ENCODE measurements around the gene MRPS5.

Gene MRPS5

DNA sequence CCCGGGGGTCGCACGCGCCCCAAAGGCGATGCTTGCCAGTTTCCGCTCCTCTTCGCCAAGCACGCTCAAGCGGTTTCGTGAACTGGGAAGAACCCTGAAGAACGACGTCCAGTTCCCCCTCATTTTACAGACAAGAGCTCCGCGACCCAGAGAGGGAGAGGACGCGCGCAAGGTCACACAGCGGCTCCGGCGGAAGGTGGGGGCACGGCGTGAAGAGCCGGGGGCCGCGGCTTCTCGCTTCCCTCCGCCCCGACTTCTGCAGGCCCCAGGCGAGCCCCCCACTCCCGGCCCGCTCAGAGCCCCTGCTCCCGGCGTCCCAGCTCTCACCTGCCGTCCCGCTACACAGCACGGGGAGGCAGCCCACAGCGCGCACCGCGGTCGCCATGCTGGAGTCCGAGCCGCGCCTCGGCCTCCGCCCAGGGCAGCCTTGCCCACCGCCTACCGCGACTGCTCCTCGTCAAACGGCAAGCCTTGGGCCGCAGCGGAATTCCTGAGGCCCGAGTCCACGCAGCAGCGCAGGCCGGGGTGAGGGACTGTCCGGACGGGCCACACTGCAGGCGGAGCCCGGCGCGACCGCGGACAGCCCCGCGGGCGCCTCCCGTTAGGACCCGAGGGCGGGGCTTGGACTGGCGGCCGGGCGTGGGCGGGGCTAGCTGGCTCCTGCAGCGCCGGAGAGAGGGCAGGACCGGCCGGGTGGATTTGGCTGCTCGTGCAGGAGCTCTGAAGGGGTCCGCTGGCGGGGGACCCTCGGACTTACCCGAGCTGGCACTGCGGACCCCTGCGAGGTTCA is at the start of gene MRPS5:
Gene MRPS5, minus strand, starts transcription at position 402 of the 790 bp plus-strand sequence. Its CDS starts 17 bp downstream, at position 385.
- peak; percentile 67 for DNase-seq (ENCODE audit: low read depth)
- H3K4me3 ChIP-seq (replicated peaks; ENCODE audit: low read depth, low read length) = peak within 1 kb of the TSS; percentile 99
- TF ChIP-seq, protein P1, sequence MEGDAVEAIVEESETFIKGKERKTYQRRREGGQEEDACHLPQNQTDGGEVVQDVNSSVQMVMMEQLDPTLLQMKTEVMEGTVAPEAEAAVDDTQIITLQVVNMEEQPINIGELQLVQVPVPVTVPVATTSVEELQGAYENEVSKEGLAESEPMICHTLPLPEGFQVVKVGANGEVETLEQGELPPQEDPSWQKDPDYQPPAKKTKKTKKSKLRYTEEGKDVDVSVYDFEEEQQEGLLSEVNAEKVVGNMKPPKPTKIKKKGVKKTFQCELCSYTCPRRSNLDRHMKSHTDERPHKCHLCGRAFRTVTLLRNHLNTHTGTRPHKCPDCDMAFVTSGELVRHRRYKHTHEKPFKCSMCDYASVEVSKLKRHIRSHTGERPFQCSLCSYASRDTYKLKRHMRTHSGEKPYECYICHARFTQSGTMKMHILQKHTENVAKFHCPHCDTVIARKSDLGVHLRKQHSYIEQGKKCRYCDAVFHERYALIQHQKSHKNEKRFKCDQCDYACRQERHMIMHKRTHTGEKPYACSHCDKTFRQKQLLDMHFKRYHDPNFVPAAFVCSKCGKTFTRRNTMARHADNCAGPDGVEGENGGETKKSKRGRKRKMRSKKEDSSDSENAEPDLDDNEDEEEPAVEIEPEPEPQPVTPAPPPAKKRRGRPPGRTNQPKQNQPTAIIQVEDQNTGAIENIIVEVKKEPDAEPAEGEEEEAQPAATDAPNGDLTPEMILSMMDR (IDR thresholded peaks at IDR 0.05; ENCODE audit: low read length, missing control alignments) = no peak

- no peak for DNase-seq (ENCODE audit: low read depth)
- H3K4me3 ChIP-seq (replicated peaks; ENCODE audit: low read depth, low read length) = peak overlapping the region; percentile 87
- TF ChIP-seq, protein P1 (IDR thresholded peaks at IDR 0.05; ENCODE audit: low read length, missing control alignments) = no peak
Measured at GRCh38 chr2:95166065-95166763, 44.6 kb upstream of the MRPS5 start.

DNA sequence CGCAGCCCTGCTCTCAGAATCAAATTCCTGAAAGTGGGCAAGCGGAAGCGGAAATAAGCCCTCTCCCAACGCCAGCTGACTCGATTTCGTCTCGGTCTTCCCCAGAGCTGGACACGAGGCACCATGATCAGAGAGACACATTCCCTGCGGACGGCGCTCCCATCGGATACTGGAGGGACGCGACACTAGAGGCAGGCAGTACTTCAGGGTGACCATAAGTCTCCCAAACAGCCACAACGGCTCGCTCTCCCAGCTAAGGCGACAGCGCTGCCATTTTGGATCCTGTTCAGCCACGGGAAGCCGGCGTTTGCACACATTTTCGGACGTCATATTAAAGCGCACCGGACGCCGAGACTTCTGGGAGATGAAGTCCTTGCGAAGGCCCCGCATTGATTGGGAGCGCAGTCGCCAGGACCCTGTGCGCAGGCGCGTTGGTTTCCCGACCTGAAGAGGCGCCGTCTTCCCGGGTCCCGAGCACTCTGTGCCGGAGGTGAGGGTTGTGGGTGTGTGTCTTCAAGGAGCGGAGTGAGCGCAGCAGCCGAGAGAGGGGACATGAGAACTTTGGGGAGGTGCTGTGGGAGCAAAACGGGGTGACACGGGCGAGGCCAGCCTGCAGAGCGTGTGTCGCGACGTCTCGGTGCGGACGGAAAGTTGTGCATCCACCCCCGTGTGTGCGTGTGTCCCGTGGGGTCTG is 43.9 kb upstream of the MRPS5 start, which contains the start of gene ZNF2:
Gene ZNF2, plus strand, starts transcription at position 439 of the 694 bp plus-strand sequence. CDS start 10,418 bp downstream, outside the sequence.
- H3K4me3 ChIP-seq (replicated peaks; ENCODE audit: low read depth, low read length) = peak within 1 kb of the TSS; percentile 87
- peak; percentile 99 for DNase-seq (ENCODE audit: low read depth)
- TF ChIP-seq, protein P1 (IDR thresholded peaks at IDR 0.05; ENCODE audit: low read length, missing control alignments) = peak; percentile 1

DNA sequence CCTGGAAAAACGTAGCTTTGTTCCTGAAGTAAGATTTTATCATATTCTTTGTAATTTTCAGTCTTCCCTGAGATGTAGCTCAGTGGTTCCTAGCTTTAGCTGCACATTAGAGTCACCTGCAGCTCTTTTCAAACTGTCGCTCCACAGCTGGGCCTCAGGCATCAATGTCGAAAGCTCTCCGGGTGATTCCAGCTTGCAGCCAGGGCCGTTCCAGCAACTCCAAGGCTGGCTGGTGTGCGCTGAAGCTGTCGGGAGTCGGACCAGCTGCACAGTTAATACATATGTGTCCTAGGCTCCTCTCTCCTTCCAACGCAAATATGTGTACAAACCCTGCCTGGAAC is 43.4 kb upstream of the MRPS5 start:
- H3K4me3 ChIP-seq (replicated peaks; ENCODE audit: low read depth, low read length) = peak overlapping the region; percentile 87
- TF ChIP-seq, protein P1 (IDR thresholded peaks at IDR 0.05; ENCODE audit: low read length, missing control alignments) = no peak

DNA sequence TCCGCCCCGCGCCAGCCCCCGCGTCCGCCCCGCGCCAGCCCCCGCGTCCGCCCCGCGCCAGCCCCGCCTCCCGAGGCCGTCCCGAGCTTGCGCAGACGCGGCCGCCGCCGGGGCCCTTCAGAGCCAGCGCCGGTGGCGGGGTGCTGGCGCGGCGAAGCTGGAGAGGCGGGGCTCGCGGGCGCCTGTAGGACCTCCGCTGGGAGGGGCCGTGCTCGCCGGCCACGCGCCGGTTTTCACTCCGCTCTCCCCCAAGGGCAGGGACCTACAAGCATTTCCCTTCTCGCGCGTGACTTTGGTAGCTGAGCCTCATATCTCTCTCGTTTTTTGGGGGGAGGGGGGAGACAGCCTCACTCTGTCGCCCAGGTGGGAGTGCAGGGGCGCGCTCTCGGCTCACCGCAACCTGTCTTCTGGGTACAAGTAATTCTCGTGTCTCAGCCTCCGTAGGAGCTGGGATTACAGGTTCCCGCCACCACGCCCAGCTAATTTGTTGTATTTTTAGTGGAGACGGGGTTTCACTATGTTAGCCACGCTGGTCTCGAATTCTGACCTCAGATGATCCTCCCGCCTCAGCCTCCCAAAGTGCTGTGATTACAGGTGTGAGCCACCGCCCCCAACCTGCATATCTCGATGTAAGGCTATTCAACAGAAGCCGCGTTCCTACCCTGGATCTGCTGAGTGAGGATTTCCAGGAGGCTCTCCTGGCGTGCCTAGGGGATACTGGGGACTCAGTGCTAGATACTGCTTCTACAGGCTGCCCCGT is 38.3 kb upstream of the MRPS5 start, which contains the start of gene ZNF514:
Gene ZNF514, minus strand, starts transcription at position 159 of the 760 bp plus-strand sequence. CDS start 6,595 bp downstream, outside the sequence.
- peak; percentile 73 for DNase-seq (ENCODE audit: low read depth)
- TF ChIP-seq, protein P1 (IDR thresholded peaks at IDR 0.05; ENCODE audit: low read length, missing control alignments) = no peak
- peak within 1 kb of the TSS; percentile 71 for H3K4me3 ChIP-seq (replicated peaks; ENCODE audit: low read depth, low read length)

More for the DNA sequence above, 43.4 kb upstream of the MRPS5 start:
- no peak for DNase-seq (ENCODE audit: low read depth)

Measured in fibroblast of pulmonary artery (primary cell).